Measurements from ENCODE around the gene RAD51B. TPM values are rescaled to one million over a fixed set of nuclear protein-coding genes. Genes with fewer than 3 reads are reported as not detected.

The RAD51B gene
- total RNA-seq, 1 experiment from 2014 or later, result 8.5 TPM

- no TSS peak for BruUV-seq (replicated peaks)
- intact Hi-C loops (cut with micrococcal nuclease; ENCODE audit: unreplicated experiment) (no loop called here), in situ Hi-C loops (cut with HindIII; ENCODE audit: low pct_unique_long_range_greater_than_20kb, low sequenced_read_pairs) (no loop called here)
- Histone ChIP-seq H3K27ac (ENCODE audit: low read length) (no peak overlapping the region; the same call in 1 of the 2 replicates), H3K27me3 (ENCODE audit: control insufficient read depth, insufficient read depth, low read length) (no peaks in the 10 kb centered on the region), H3K36me3 (ENCODE audit: control insufficient read depth, insufficient read depth, low read length) (no peaks in the 10 kb centered on the region), H3K9me3 (ENCODE audit: control insufficient read depth, insufficient read depth, low read depth, low read length) (no peaks in the 10 kb centered on the region), H3K4me1 (ENCODE audit: control insufficient read depth, insufficient read depth, low read length) (peaks cover 11% of the 10 kb centered on the region), H3K4me3 (ENCODE audit: low read depth in 2 of 2, low read length in 2 of 2) (no peak overlapping the region)
- ATAC-seq, result no peak
- POLR2A ChIA-PET, result interaction anchor here (0.7 kb wide), 1 partner anchor 543 kb away, joined by 3 read pairs; no protein-coding TSS in a partner anchor
- no peak for DNase-seq (ENCODE audit: low read depth, low spot score)
- CTCF ChIA-PET, result no interaction called here
- TF ChIP-seq POLR2AphosphoS5 (IDR thresholded peaks at IDR 0.05; ENCODE audit: low read depth, low read length) (no peak), TCF7L2 (IDR thresholded peaks at IDR 0.05; ENCODE audit: low read depth, low read length) (no peak), SIN3A (IDR thresholded peaks at IDR 0.05; ENCODE audit: borderline replicate concordance, insufficient read depth, low read depth, low read length) (no peak)
- TF ChIP-seq, protein P1, sequence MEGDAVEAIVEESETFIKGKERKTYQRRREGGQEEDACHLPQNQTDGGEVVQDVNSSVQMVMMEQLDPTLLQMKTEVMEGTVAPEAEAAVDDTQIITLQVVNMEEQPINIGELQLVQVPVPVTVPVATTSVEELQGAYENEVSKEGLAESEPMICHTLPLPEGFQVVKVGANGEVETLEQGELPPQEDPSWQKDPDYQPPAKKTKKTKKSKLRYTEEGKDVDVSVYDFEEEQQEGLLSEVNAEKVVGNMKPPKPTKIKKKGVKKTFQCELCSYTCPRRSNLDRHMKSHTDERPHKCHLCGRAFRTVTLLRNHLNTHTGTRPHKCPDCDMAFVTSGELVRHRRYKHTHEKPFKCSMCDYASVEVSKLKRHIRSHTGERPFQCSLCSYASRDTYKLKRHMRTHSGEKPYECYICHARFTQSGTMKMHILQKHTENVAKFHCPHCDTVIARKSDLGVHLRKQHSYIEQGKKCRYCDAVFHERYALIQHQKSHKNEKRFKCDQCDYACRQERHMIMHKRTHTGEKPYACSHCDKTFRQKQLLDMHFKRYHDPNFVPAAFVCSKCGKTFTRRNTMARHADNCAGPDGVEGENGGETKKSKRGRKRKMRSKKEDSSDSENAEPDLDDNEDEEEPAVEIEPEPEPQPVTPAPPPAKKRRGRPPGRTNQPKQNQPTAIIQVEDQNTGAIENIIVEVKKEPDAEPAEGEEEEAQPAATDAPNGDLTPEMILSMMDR (IDR thresholded peaks at IDR 0.05), result no peak
- TF ChIP-seq, protein P2, sequence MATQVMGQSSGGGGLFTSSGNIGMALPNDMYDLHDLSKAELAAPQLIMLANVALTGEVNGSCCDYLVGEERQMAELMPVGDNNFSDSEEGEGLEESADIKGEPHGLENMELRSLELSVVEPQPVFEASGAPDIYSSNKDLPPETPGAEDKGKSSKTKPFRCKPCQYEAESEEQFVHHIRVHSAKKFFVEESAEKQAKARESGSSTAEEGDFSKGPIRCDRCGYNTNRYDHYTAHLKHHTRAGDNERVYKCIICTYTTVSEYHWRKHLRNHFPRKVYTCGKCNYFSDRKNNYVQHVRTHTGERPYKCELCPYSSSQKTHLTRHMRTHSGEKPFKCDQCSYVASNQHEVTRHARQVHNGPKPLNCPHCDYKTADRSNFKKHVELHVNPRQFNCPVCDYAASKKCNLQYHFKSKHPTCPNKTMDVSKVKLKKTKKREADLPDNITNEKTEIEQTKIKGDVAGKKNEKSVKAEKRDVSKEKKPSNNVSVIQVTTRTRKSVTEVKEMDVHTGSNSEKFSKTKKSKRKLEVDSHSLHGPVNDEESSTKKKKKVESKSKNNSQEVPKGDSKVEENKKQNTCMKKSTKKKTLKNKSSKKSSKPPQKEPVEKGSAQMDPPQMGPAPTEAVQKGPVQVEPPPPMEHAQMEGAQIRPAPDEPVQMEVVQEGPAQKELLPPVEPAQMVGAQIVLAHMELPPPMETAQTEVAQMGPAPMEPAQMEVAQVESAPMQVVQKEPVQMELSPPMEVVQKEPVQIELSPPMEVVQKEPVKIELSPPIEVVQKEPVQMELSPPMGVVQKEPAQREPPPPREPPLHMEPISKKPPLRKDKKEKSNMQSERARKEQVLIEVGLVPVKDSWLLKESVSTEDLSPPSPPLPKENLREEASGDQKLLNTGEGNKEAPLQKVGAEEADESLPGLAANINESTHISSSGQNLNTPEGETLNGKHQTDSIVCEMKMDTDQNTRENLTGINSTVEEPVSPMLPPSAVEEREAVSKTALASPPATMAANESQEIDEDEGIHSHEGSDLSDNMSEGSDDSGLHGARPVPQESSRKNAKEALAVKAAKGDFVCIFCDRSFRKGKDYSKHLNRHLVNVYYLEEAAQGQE (IDR thresholded peaks at IDR 0.05; ENCODE audit: insufficient read depth in 1 of 2, low read depth in 2 of 2, low read length in 1 of 2), result no peak
Measured at GRCh38 chr14:68471029-68471963, 651.7 kb downstream of the RAD51B start.

DNA sequence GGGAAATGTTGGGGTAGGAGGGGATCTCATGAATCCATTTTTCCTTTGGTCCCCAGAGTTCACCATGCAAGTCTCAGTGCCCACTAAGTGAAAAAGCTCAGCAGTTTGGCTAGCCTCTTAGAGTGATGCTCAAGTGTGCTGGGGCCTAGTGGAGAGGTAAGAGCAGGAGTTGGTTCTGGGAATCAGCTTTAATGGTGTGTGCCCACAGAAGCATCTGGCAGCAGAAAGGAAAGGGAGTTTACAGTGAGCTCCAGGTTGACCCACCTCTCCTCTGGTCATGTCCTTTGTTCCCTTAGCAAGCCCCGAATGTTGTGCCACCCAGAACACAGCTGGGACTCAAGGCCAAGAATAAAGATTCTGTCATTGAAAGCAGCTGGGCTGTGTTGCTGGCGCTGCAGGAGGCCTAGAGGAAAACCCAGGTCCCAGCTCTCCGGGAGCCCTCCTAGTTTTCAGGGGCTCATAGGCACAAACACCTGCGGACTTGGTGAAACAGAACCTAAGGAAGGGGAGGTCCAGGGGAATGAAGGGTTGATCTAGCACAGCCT lies 652.5 kb downstream of the RAD51B start:
- intact Hi-C loops (cut with micrococcal nuclease; ENCODE audit: unreplicated experiment), result no loop called here
- Histone ChIP-seq H3K27me3 (ENCODE audit: control insufficient read depth, insufficient read depth, low read length) (no peaks in the 10 kb centered on the region), H3K27ac (ENCODE audit: low read length) (no peak overlapping the region; the same call in 1 of the 2 replicates), H3K4me3 (ENCODE audit: low read depth in 2 of 2, low read length in 2 of 2) (no peak overlapping the region), H3K4me1 (ENCODE audit: control insufficient read depth, insufficient read depth, low read length) (peaks cover 8% of the 10 kb centered on the region), H3K9me3 (ENCODE audit: control insufficient read depth, insufficient read depth, low read depth, low read length) (no peaks in the 10 kb centered on the region), H3K36me3 (ENCODE audit: control insufficient read depth, insufficient read depth, low read length) (no peaks in the 10 kb centered on the region)
- ATAC-seq, result no peak
- ChIA-PET POLR2A (no interaction called here), CTCF (no interaction called here)
- no TSS peak for BruUV-seq (replicated peaks)
- DNase-seq (ENCODE audit: low read depth, low spot score), result no peak
- in situ Hi-C loops (cut with HindIII; ENCODE audit: low pct_unique_long_range_greater_than_20kb, low sequenced_read_pairs), result no loop called here
- TF ChIP-seq, protein P2 (IDR thresholded peaks at IDR 0.05; ENCODE audit: insufficient read depth in 1 of 2, low read depth in 2 of 2, low read length in 1 of 2), result no peak
- TF ChIP-seq, protein P1 (IDR thresholded peaks at IDR 0.05), result no peak
- no peak for TF ChIP-seq TCF7L2 (IDR thresholded peaks at IDR 0.05; ENCODE audit: low read depth, low read length)
- no peak for TF ChIP-seq SIN3A (IDR thresholded peaks at IDR 0.05; ENCODE audit: borderline replicate concordance, insufficient read depth, low read depth, low read length)
- TF ChIP-seq POLR2AphosphoS5 (IDR thresholded peaks at IDR 0.05; ENCODE audit: low read depth, low read length), result no peak
